Articular chondrocyte of knee joint (primary cell): ENCODE measurements around the gene EGFLAM. TPM values are rescaled to one million over a fixed set of nuclear protein-coding genes. Genes with fewer than 3 reads are reported as not detected.

Experiments
- small RNA-seq: library from RNA; depleted of rRNA; stranded (forward); fragments of <200 nt; gene quantifications from one replicate; pipeline ENCODE3, GENCODE V24; 2012
- total RNA-seq: library from RNA; depleted of rRNA; stranded (reverse); fragments of >200 nt; gene quantifications from 2 replicates; pipeline ENCODE4 v1.2.3, GENCODE V29; 2012

EGFLAM gene
- total RNA-seq: 16.7 and 24.9 TPM in 2 replicates

GRCh38 chr5:38258319-38259061 lies at the start of gene EGFLAM:
Gene EGFLAM, plus strand, starts transcription at chr5:38258559. Its CDS starts 196 bp downstream, at chr5:38258755.

Small RNA genes within 50 kb of the gene (small RNA-seq; reads per million reads assigned to genes)
- gene AC091839.1: not detected
